NCI-H510A (cell line): ENCODE results near the gene TNFRSF25.
"Not testable (repeated sequence)": the region's sequence is repeated elsewhere in the genome, so short reads cannot be mapped to it uniquely, and the experiment has no call there.

Experiments
- DNase-seq: peaks from one replicate; lab custom pipeline; 2025; lab: John Stamatoyannopoulos, UW

TNFRSF25 gene

GRCh38 chr1:6450943-6451373 lies 15.0 kb downstream of the TNFRSF25 start:
- DNase-seq = no peak

GRCh38 chr1:6450486-6450885 lies 15.5 kb downstream of the TNFRSF25 start:
- not testable (repeated sequence) for DNase-seq

GRCh38 chr1:6450005-6450450 lies 15.9 kb downstream of the TNFRSF25 start:
- DNase-seq = no peak

GRCh38 chr1:6448749-6449631 lies 17.0 kb downstream of the TNFRSF25 start:
- peak; percentile 79 for DNase-seq

- DNase-seq = peak; percentile 97
Observed at GRCh38 chr1:6447818-6448748, 17.9 kb downstream of the TNFRSF25 start.

GRCh38 chr1:6447016-6447817 lies 18.8 kb downstream of the TNFRSF25 start:
- peak; percentile 72 for DNase-seq

GRCh38 chr1:6446665-6447015 lies 19.3 kb downstream of the TNFRSF25 start:
- no peak for DNase-seq

- not testable (repeated sequence) for DNase-seq
Observed at GRCh38 chr1:6445929-6446328, 20.0 kb downstream of the TNFRSF25 start.

- DNase-seq = peak; percentile 62
Observed at GRCh38 chr1:6445062-6445763, 20.8 kb downstream of the TNFRSF25 start.

GRCh38 chr1:6444377-6444776 lies 21.6 kb downstream of the TNFRSF25 start:
- DNase-seq = no peak

- no peak for DNase-seq
Observed at GRCh38 chr1:6443339-6444115, 22.4 kb downstream of the TNFRSF25 start.

GRCh38 chr1:6441586-6441985 lies 24.4 kb downstream of the TNFRSF25 start:
- DNase-seq = no peak

GRCh38 chr1:6440198-6441126 lies 25.5 kb downstream of the TNFRSF25 start:
- DNase-seq = peak; percentile 73

GRCh38 chr1:6438047-6438525 lies 27.9 kb downstream of the TNFRSF25 start:
- DNase-seq = peak; percentile 73

- peak; percentile 58 for DNase-seq
Observed at GRCh38 chr1:6437012-6437700, 28.8 kb downstream of the TNFRSF25 start.

GRCh38 chr1:6436277-6436676 lies 29.7 kb downstream of the TNFRSF25 start:
- DNase-seq = not testable (repeated sequence)

- no peak for DNase-seq
Observed at GRCh38 chr1:6435547-6435946, 30.4 kb downstream of the TNFRSF25 start.

GRCh38 chr1:6435129-6435528 lies 30.8 kb downstream of the TNFRSF25 start:
- DNase-seq = no peak
